Measurements from ENCODE around the gene TNIP2.
"Not testable (repeated sequence)": the region's sequence is repeated elsewhere in the genome, so short reads cannot be mapped to it uniquely, and the experiment has no call there.

TNIP2 gene

DNA sequence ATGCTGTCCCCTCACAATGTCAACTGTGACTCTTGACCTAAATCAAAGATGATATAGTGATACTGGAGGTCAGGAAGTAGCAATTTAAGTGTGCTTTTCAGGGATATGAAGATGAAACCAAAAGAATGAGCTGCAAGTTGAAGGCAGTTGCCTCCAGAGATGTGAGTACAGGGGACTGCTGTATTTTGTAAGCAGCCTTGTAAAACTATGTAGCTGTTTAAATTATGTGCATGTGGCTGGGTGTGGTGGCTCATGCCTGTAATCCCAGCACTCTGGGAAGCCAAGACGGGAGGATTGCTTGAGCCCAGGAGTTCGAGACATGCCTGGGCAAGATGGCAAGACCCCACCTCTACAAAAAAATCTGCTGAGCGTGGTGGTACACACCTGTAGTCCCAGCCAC is 15.1 kb upstream of the TNIP2 start:
- no peak for DNase-seq (ENCODE audit: low read depth in 2 of 3, low spot score in 2 of 3)

DNA sequence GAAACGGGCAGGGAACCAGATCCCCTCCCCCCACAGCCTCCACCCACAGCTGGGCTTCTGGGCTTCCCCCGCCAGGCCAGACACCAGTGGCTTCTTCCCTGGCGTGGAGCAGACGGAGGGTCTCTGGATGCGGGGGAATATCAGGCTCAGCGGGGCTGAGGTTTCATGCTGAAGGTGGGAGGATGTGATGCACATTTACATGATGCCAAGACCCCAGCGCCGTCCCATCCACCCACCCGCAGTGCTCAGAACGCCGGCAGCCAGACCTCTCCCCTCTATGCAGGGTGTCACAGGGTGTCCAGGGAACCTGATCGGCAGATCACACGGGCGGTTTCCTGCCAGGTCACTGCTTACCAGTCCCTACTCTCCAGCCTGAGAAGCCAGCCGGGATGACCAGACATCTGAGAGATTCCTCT is 12.8 kb upstream of the TNIP2 start:
- DNase-seq (ENCODE audit: low read depth in 2 of 3, low spot score in 2 of 3), result no peak

GRCh38 chr4:2768124-2768523 is 12.0 kb upstream of the TNIP2 start:
- DNase-seq (ENCODE audit: low read depth in 2 of 3, low spot score in 2 of 3), result no peak

DNA sequence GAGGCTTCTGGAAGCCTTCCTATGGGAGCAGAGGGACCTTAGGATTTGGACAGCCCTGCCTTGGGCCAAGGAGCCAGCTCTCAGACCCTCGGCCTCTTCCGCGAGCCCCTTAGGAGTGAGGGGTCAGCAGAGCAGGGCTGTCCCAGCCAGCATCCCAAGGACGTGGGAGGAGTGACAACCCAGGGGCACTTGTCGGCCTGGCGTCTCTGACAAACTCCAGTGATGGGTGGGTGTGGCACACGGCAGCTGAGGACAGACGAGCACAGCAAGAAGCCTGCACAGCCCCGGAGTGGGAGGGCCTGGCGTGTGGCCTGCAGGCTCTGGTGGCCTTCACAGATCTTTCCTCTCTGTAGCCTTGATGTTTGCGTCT is 11.6 kb upstream of the TNIP2 start:
- no peak for DNase-seq (ENCODE audit: low read depth in 2 of 3, low spot score in 2 of 3)

DNA sequence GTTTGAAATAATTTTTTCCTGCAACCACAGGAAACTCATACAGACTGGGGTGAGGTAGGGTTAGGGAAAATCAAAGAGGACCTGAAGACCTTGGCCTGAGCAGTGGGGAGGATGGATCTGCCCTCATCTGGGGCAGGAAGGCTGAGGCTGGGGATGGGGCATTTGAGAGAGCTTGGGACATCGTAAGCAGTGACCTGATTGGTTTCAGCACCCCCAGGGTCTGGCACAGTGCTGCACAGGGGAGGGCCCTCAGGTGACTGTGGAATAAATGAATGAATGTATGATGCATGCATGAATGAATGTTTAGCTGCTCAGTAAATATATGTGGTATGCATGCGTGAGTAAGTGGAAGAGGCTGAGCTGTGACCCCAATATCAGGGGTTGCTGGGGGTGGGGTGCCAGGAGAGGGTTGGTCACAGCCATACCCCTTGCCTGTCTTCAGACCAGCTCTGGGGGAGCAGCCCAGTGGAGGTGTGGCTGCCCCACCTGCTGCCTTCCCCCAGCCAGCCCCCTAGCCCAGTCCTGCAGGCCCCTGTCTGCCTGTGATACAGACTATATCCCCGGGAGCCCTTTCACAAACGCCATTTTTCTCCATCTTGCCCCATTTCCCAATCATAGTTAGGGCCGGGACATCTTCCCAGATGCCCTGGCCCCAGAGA is 11.0 kb upstream of the TNIP2 start:
- no peak for DNase-seq (ENCODE audit: low read depth in 2 of 3, low spot score in 2 of 3)

DNA sequence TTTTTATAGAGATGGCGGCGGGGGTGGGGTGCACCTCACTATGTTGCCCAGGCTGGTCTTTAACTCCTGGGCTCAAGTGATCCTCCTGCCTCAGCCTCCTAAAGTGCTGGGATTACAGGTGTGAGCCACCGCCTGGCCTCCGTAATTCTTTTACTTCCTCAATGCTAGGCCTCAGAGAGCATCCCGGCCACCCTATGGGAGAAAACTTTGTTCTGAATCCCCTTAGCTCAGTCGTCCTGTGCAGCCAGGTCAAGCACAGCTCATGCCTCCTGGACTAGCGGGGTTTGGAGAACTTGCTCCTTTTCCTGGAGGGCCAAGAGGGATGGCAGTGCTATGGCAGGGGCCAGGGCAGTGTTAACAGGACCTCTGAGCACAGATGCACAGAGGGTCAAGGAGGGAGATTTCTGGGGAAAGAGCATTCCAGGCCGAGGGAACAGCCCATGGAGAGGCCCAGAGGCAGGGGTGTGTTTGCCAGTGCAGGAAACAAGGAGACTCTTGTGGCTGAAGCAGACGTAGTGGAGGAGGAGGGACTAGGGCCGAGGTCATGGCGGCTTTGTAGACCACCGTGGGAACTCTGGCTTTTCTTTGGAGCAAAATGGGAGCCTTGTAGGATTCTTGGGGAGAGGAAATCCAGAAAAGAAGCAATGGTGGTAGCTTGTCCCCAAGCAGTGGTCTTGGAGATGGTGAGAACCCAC is 9.8 kb upstream of the TNIP2 start:
- no peak for DNase-seq (ENCODE audit: low read depth in 2 of 3, low spot score in 2 of 3)

DNA sequence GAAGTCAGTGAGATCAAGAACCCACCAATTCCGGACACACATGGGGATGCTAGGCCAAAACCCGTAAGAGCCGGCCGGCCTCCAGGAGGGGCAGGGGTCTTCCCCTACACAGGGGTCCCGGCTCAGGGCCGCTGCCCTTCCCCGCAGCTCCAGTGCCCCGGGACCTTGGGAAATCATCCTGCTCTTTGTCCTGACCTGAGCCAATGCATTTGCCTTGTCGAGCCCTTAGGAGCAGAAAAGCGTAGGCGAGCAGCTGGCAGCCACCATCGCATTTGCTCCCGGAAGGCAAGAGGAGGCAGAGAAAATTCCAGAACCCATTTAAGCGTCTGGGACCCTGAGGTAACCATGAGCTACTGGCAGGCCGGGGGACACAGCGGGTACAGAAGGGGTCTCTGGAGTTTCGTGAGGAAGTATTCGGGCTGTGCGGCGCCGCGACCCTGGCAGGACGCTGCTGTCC is 7.4 kb upstream of the TNIP2 start:
- DNase-seq (ENCODE audit: low read depth in 2 of 3, low spot score in 2 of 3), result no peak

- DNase-seq (ENCODE audit: low read depth in 2 of 3, low spot score in 2 of 3), result not testable (repeated sequence)
These were observed 6.6 kb upstream of the TNIP2 start for GRCh38 chr4:2762486-2763370.

- no peak for DNase-seq (ENCODE audit: low read depth in 2 of 3, low spot score in 2 of 3)
These were observed 5.9 kb upstream of the TNIP2 start for GRCh38 chr4:2762048-2762447.

DNA sequence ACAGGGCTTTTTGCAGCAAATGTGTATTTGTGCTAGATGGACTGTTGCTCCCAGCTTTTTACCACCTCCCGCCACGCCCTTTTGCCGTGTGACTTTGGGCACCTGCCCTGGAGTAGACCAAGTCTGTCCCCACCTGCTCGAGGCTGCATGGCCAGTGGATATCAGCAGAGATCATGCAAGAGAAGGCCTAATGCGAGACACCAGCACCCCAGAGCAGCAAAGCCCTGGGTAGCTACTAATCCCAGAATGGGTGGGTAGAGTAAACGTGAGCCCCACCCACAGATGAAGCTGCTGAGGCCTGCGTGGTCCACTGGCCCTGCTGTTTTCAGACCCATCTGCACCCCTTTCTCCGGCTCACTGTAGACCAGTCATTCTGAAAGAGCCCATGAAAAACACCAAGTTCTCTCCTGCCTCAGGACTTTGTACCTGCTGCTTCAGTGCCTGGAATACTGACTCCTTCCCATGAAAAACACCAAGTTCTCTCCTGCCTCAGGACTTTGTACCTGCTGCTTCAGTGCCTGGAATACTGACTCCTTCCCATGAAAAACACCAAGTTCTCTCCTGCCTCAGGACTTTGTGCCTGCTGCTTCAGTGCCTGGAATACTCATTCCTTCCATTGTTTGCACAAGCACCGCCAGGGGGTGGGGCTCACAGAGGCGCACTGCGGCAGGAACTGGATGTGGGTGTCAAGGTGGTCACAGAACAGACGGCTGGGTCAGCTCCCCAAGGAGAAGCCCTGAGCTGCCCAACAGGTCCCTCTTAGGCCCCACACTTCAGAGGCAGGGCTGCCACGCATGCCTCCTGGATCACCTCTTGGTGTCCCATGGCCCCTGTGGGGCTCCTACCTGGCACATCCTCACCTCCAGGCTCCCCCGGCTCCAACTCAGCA is 5.1 kb upstream of the TNIP2 start:
- no peak for DNase-seq (ENCODE audit: low read depth in 2 of 3, low spot score in 2 of 3)

- no peak for DNase-seq (ENCODE audit: low read depth in 2 of 3, low spot score in 2 of 3)
These were observed 1.3 kb upstream of the TNIP2 start for GRCh38 chr4:2757426-2757825.

- DNase-seq (ENCODE audit: low read depth in 2 of 3, low spot score in 2 of 3), result no peak
These were observed 685 bp upstream of the TNIP2 start for GRCh38 chr4:2756691-2757350.

DNA sequence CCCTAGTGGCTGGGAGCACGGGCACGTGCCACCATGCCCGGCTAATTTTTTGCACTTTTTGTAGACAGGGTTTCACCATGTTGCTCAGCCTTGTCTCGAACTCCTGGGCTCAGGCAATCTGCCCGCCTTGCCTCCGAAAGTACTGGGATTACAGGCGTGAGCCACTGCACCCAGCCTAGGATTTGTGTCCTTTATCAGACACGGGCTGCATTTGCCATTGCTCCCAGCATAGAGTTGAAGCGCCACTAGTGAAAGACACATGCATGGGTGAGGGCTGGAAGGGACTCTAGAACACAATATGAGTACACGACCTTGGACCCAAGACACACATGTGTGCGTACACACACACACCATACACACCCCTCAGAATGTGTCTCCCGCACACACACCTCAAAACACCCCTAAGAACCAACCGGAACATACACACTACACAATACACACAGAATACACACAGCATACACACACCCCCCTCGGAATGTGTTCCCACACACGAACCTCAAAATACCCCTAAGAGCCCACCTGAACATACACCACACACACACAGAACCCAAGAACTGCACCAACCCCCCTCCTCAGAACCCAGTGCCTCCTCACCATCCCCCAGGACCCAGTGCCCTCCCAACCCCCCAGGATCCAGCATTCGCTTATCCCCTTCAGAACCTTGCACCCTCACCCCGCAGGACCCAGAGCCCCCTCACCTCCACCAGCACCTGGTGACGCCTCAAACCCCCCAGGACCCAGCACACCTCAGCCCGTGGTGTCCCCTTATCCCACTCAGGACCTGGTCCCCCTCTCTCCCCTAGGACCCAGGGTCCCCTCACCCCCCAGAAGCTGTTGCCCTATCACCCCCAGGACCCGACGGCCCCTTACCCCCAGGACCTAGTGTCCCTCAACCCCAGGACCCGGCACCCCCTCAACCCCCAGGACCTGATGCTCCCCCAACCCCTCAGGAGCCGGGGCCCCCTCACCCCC is 1.0 kb downstream of the TNIP2 start:
- no peak for DNase-seq (ENCODE audit: low read depth in 2 of 3, low spot score in 2 of 3)

DNA sequence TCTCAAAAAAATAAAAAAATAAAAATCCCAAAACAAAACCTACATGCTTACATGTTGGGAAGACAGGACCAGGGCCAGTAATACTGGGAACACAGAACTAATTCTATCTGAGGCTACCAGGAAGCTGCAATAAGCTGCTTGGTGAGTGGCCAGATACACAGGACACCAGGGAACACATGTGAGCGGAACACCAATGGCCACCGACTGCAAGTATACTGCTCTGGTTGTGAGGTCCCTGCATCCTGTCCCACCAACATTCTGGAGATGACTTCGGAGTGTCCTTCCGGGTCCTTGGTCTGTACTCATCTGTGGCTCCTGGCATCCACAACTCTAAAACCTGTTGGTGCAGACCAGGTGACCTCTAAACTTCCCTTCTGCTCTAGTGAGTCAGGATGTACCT is 2.7 kb downstream of the TNIP2 start:
- DNase-seq (ENCODE audit: low read depth in 2 of 3, low spot score in 2 of 3), result no peak

DNA sequence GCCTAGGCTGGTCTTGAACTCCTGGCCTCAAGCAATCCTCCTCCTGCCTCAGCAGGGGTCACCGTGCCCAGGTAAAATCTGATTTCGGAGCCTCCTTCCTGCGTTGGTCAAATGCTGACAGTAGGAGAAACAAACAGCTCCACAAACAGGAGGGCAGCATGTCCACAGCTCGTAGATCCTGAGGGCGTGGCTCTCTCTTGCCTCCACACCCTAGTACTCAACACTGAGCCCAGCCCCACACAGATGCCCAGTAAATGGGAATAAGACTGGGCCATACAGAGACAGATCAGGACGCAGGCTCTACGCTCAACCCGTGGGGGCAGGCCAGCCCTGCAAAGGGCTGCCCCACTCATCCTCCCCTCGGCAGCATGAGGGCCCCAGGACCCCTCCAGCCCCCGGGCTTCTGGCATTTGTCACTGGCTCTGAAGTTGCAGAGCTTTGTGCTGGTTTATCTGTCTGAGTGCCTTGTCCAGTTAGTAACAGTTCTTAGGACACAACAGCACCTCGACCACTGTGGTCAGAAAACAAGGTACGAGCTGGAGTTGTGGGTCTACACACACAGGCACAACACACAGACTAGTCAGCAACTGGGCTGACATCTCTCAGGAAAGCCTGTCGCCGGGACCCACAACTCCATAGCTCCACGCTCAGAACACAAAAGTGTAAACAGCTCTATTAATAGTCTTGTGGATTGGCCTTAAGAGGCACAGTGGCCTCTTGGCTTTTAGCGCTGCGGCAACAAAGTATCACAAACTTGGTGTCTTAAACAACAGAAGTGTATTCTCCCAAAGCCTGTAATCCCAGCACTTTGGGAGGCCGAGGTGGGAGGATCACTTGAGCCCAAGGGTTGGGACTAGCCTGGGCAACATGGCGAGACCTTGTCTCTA is 5.2 kb downstream of the TNIP2 start:
- no peak for DNase-seq (ENCODE audit: low read depth in 2 of 3, low spot score in 2 of 3)

DNA sequence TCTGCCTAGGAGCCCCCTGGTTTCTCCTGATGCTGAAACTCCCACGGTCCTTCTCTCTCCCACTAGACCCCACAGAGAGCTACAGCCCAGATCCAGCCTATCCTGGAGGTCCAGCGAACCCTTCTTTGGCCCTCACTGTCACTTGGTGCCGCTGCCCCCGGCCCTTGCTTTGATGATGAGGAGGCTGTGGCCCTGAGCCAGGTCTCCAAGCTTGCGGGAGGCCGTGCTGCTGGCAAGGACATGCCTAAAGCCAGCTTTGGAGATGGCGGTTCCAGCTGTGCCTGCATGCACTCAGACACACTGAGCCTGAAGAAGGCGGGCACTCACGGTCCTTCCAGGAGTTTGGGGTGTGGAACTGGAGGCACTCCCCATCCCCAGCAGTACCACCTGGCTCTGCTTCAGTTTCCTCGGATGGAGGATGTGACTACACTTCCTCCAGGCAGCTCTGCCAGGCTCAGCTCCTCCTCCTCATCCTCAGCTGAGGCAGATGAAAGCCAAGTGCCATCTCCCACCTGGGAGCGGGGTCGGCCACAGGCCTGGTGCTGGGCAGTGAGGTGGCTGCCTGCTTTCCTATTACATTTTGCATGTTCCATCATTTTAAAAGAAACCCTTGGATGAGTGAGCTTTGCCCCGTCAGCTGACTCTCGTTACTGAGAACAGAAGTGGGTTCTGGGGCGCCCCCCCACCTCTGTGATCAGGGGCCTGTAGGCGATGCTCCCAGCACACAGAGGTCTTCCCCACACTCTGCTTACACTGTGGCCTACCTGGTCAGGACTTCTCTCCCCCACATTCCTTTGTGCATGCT is 9.0 kb downstream of the TNIP2 start:
- DNase-seq (ENCODE audit: low read depth in 2 of 3, low spot score in 2 of 3), result no peak

DNA sequence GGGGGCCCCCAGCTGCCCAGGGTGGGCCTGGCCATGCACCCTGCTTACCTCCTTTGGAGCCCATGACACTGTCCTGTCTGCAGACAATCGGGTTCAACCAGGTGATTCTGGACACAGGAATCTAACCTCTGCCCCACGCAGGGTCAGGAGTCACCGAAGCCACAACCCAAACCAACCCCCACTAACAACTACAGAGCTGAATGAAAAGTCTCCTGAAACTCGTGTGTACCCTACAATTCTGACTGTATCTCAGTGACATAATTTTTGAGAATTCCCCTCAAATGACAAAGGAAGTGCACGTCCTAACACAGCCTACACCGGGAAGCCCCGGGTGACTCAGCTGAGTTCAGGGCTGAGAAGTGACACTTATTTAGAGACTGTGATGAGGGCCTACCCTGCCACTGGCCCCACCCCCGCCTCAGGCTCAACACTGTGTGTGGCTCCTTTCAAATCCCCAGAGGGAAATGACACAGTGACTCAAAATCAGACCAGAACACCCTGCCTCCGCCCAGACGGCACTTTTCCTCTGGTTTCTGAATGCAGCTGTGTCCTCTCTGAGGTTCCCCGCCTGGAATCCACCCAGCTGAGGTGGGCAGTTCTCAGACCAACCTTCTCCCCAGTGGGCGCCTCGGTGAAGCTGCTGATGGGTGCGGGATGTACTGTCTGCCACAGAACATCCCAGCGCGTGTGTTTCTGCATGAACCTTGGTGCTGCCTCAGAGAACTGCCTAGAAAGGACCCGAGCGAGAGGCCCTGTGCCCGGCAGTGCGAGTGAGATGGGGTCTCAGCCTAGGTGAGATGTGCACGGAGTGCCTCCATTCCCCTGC is 9.9 kb downstream of the TNIP2 start:
- peak; percentile 70 to 88 (median 76) for DNase-seq (ENCODE audit: low read depth in 2 of 3, low spot score in 2 of 3)

All from activated CD8-positive, alpha-beta memory T cell treated with anti-CD3 and anti-CD28 coated beads for 48 hours (primary cell).